ENCODE results near the gene VSIR. TPM values are rescaled to one million over a fixed set of nuclear protein-coding genes. Genes with fewer than 3 reads are reported as not detected.

Gene VSIR
- total and polyA plus RNA-seq, 9 of the 15 experiments (the other 6 are each of a cell fraction or from before 2014, with no cell fraction given): 0.14 to 20.5 (median 9.3) TPM

DNA sequence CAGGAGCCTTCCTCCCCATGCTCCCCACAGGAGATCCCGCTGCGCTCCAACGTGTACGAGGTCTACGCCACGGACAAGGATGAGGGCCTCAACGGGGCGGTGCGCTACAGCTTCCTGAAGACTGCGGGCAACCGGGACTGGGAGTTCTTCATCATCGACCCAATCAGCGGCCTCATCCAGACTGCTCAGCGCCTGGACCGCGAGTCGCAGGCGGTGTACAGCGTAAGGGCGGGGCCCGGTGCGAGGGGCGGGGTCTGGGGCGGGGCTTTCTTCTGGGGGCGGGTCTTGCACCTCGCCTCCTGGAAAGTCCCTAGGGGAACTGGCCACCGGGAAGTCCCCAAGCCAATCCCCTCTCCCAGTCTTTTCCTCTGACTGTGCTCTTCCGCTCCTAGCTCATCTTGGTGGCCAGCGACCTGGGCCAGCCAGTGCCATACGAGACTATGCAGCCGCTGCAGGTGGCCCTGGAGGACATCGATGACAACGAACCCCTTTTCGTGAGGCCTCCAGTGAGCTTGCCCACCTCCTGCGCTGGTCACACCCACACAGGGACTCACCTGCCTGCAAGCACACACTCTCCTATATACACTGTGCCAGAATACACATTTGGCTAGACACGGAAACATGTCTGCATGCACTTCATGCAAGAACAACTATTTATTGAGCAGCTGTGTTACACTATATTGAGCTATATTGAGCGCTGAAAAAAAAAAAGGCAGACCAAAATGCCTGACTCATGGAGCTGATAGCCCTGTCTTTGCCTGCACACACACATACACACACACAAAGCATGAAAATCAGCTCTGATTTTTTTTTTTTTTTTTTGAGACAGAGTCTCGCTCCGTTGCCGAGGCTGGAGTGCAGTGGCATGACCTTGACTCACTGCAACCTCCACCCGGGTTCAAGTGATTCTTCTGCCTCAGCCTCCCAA lies 32.7 kb upstream of the VSIR start (continued):
- TF ChIP-seq THRAP3 (IDR thresholded peaks at IDR 0.05; ENCODE audit: borderline replicate concordance): no peak
- TF ChIP-seq, protein P1, sequence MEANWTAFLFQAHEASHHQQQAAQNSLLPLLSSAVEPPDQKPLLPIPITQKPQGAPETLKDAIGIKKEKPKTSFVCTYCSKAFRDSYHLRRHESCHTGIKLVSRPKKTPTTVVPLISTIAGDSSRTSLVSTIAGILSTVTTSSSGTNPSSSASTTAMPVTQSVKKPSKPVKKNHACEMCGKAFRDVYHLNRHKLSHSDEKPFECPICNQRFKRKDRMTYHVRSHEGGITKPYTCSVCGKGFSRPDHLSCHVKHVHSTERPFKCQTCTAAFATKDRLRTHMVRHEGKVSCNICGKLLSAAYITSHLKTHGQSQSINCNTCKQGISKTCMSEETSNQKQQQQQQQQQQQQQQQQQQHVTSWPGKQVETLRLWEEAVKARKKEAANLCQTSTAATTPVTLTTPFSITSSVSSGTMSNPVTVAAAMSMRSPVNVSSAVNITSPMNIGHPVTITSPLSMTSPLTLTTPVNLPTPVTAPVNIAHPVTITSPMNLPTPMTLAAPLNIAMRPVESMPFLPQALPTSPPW (CRISPR knock-in tag; IDR thresholded peaks at IDR 0.05): peak; percentile 17; the same call in 1 of the 2 replicates
- peak; percentile 43; the same call in 1 of the 2 replicates for TF ChIP-seq FOXJ2 (tag; IDR thresholded peaks at IDR 0.05)
- peak; percentile 69 for TF ChIP-seq NFE2 (IDR thresholded peaks at IDR 0.05; ENCODE audit: low read depth)
- no peak for TF ChIP-seq JUND (IDR thresholded peaks at IDR 0.05; ENCODE audit: borderline replicate concordance, low read depth, low read length)
- 0 out of 3 replicates have a peak, but pooled peaks have one; percentile 25 for TF ChIP-seq JUND (tag; IDR thresholded peaks at IDR 0.05; ENCODE audit: borderline replicate concordance, low read depth, low read length)
- TF ChIP-seq NRF1 (conservative IDR thresholded peaks at IDR 0.05 in 1 of 2, IDR thresholded peaks at IDR 0.05 in 1 of 2): peak; percentile 42 to 56
- TF ChIP-seq, protein P2, sequence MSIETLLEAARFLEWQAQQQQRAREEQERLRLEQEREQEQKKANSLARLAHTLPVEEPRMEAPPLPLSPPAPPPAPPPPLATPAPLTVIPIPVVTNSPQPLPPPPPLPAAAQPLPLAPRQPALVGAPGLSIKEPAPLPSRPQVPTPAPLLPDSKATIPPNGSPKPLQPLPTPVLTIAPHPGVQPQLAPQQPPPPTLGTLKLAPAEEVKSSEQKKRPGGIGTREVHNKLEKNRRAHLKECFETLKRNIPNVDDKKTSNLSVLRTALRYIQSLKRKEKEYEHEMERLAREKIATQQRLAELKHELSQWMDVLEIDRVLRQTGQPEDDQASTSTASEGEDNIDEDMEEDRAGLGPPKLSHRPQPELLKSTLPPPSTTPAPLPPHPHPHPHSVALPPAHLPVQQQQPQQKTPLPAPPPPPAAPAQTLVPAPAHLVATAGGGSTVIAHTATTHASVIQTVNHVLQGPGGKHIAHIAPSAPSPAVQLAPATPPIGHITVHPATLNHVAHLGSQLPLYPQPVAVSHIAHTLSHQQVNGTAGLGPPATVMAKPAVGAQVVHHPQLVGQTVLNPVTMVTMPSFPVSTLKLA (conservative IDR thresholded peaks at IDR 0.05): 0 out of 4 replicates have a peak, but pooled peaks of 1 of the 2 experiments have one; percentile 33
- no peak for TF ChIP-seq ELK1 (CRISPR knock-in tag; IDR thresholded peaks at IDR 0.05)
- peak; percentile 69 for TF ChIP-seq ZNF316 (IDR thresholded peaks at IDR 0.05)
- TF ChIP-seq POLR2G (IDR thresholded peaks at IDR 0.05; ENCODE audit: low read depth, low read length): peak; percentile 53
- TF ChIP-seq MED1 (CRISPR knock-in tag; IDR thresholded peaks at IDR 0.05; ENCODE audit: borderline replicate concordance): no peak
- TF ChIP-seq TFAP4 (CRISPR knock-in tag; IDR thresholded peaks at IDR 0.05; ENCODE audit: borderline replicate concordance): peak; percentile 70
- TF ChIP-seq ZFP30 (CRISPR knock-in tag; IDR thresholded peaks at IDR 0.05; ENCODE audit: borderline replicate concordance): no peak
- TF ChIP-seq MAX (CRISPR knock-in tag; IDR thresholded peaks at IDR 0.05): peak; percentile 46; the same call in 1 of the 2 replicates
- TF ChIP-seq ATF7 (IDR thresholded peaks at IDR 0.05): peak; percentile 35; the same call in 1 of the 2 replicates
- TF ChIP-seq, protein P3, sequence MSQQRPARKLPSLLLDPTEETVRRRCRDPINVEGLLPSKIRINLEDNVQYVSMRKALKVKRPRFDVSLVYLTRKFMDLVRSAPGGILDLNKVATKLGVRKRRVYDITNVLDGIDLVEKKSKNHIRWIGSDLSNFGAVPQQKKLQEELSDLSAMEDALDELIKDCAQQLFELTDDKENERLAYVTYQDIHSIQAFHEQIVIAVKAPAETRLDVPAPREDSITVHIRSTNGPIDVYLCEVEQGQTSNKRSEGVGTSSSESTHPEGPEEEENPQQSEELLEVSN (IDR thresholded peaks at IDR 0.05; ENCODE audit: borderline replicate concordance in 1 of 2, extremely low read depth in 1 of 2, insufficient read depth in 1 of 2, insufficient read length in 1 of 2, low read depth in 1 of 2, low read length in 1 of 2, poor library complexity in 1 of 2, severe bottlenecking in 1 of 2): peak in 1 of 2 experiments; percentile 13
- no peak for TF ChIP-seq ZNF644 (tag; IDR thresholded peaks at IDR 0.05; ENCODE audit: low read depth)
- no peak for TF ChIP-seq BRCA1 (IDR thresholded peaks at IDR 0.05)
- no peak for TF ChIP-seq BRCA1 (CRISPR knock-in tag; IDR thresholded peaks at IDR 0.05)
